Measurements from ENCODE around the gene ZBTB7C.

Gene ZBTB7C

DNA sequence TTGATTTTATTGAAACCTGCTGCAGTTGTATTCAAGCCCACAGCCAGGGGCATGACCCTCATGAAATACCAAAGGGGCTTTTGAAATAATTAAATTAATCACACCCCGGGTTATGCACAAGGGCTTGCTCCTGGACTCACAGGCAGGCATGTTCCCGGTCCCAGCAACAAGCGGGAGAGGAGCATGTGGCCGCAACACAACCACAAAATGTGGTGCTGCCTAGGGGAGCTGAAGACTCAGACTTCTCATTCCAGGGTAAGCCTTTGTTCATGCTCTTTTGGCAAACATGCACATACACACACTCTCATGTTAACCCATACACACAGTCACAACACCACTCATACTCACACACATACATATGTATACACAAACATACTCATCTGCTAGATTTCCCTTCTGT is 245.1 kb downstream of the ZBTB7C start:
- TF ChIP-seq CTCF (conservative IDR thresholded peaks at IDR 0.05; ENCODE audit: low read depth, low read length), result no peak
- no peak for DNase-seq (ENCODE audit: low read depth)
- no peak overlapping the region for H3K4me3 ChIP-seq (ENCODE audit: low read length)

GRCh38 chr18:48163738-48164115 is 245.5 kb downstream of the ZBTB7C start:
- H3K4me3 ChIP-seq (ENCODE audit: low read length), result no peak overlapping the region
- TF ChIP-seq CTCF (conservative IDR thresholded peaks at IDR 0.05; ENCODE audit: low read depth, low read length), result no peak
- no peak for DNase-seq (ENCODE audit: low read depth)

GRCh38 chr18:48162956-48163737 is 246.0 kb downstream of the ZBTB7C start:
- H3K4me3 ChIP-seq (ENCODE audit: low read length), result no peak overlapping the region
- no peak for TF ChIP-seq CTCF (conservative IDR thresholded peaks at IDR 0.05; ENCODE audit: low read depth, low read length)
- no peak for DNase-seq (ENCODE audit: low read depth)

GRCh38 chr18:48161911-48162698 is 247.1 kb downstream of the ZBTB7C start:
- H3K4me3 ChIP-seq (ENCODE audit: low read length), result peak overlapping the region; percentile 59
- DNase-seq (ENCODE audit: low read depth), result no peak
- no peak for TF ChIP-seq CTCF (conservative IDR thresholded peaks at IDR 0.05; ENCODE audit: low read depth, low read length)

DNA sequence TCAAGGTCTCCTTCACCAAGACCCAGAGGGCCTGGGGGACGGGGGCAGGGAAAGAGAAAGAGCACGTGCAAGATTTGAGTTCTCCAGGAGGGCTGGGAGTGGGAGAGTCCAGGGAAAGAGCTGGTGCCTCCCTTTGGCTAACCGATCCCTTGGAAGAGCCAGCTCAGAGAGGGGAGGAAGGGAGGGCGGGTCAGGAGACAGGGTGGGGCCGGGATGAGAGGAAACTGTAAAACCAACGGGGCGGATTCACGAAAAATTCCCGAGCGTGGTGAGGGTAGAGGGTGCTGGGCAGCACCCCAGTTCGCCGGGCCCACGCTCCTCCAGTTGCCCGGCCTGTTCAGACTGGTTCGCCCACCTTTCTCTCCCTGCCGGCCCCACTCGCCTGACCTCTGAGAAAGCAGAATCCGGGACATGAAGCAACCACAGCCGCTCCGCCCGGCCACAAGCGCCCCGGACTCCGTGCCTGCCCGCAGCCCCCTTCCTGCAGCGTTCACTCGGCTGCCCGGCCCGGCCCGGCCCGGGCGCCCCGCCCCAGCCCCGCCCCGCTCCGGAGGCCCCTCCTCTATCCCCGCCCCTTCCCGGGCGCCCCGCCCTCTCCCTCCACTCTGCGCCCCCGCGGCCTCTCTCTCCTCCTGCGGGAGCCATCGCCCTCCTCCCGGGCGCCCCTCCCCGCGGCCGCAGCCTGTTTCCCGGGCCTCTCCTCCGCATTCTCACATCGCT is 247.8 kb downstream of the ZBTB7C start:
- no peak for TF ChIP-seq CTCF (conservative IDR thresholded peaks at IDR 0.05; ENCODE audit: low read depth, low read length)
- DNase-seq (ENCODE audit: low read depth), result no peak

DNA sequence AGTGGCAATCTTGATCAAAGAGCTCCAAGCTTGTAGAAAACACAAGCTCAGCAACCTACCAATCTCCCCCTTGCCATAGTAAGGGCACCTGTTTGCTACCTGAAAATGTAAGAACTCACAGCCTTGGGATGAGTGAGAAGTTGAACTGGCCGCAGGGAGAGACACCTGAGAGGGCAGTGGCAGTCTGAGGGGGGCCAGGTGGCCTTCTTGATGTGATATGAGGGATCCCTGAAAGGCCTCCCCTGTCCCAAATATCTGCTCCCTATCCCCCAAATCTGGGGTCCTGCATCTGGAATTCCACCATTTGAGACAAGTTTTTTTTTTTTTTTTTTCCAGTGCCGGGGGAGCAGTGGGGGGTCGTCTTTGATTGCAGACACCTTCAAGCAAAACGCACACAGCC is 248.6 kb downstream of the ZBTB7C start:
- DNase-seq (ENCODE audit: low read depth), result no peak
- no peak overlapping the region for H3K4me3 ChIP-seq (ENCODE audit: low read length)
- no peak for TF ChIP-seq CTCF (conservative IDR thresholded peaks at IDR 0.05; ENCODE audit: low read depth, low read length)

More for the DNA sequence above, 247.8 kb downstream of the ZBTB7C start:
- peak overlapping the region; percentile 59 for H3K4me3 ChIP-seq (ENCODE audit: low read length)
